ENCODE data around the gene RBM27. TPM values are rescaled to one million over a fixed set of nuclear protein-coding genes. Genes with fewer than 3 reads are reported as not detected.
"Not testable (repeated sequence)": the region's sequence is repeated elsewhere in the genome, so short reads cannot be mapped to it uniquely, and the experiment has no call there.

Gene RBM27
- total RNA-seq, 1 donor from 2014 or later, result 32.4 TPM

DNA sequence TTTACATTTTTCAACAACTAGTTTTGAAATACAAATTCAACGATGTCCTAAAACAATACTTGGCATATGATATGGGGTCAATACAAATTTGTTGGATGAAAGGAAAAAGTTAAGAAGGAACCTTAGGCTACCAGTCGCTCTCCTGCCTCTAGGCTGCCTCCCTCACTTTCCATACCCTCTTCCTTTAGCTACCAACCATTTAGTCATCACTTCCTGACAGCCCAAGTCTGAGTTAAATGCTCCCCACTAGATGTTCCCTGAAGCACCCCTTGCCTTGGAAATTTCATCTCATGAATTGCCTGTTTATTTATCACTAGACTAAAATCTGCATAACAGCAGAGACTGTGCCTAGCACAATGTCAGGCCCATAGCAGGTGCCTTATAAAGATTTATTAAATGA is 18.2 kb upstream of the RBM27 start:
- no peak for TF ChIP-seq POLR2A (IDR thresholded peaks at IDR 0.05)
- no peak for TF ChIP-seq POLR2AphosphoS5 (IDR thresholded peaks at IDR 0.05; ENCODE audit: insufficient read depth in 1 of 2, low read depth in 1 of 2)
- TF ChIP-seq, protein P1, sequence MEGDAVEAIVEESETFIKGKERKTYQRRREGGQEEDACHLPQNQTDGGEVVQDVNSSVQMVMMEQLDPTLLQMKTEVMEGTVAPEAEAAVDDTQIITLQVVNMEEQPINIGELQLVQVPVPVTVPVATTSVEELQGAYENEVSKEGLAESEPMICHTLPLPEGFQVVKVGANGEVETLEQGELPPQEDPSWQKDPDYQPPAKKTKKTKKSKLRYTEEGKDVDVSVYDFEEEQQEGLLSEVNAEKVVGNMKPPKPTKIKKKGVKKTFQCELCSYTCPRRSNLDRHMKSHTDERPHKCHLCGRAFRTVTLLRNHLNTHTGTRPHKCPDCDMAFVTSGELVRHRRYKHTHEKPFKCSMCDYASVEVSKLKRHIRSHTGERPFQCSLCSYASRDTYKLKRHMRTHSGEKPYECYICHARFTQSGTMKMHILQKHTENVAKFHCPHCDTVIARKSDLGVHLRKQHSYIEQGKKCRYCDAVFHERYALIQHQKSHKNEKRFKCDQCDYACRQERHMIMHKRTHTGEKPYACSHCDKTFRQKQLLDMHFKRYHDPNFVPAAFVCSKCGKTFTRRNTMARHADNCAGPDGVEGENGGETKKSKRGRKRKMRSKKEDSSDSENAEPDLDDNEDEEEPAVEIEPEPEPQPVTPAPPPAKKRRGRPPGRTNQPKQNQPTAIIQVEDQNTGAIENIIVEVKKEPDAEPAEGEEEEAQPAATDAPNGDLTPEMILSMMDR (IDR thresholded peaks at IDR 0.05), result no peak
- no peak for DNase-seq (ENCODE audit: extremely low spot score in 2 of 2)
- peaks cover 26% of the 10 kb centered on the region for H3K4me1 ChIP-seq
- H3K4me3 ChIP-seq, result no peak overlapping the region
- no peaks in the 10 kb centered on the region for H3K9me3 ChIP-seq
- no peak overlapping the region for H3K27ac ChIP-seq
- intact Hi-C loops (cut with DNase I), result no loop called here
- H3K36me3 ChIP-seq, result no peaks in the 10 kb centered on the region
- H3K27me3 ChIP-seq, result no peaks in the 10 kb centered on the region

DNA sequence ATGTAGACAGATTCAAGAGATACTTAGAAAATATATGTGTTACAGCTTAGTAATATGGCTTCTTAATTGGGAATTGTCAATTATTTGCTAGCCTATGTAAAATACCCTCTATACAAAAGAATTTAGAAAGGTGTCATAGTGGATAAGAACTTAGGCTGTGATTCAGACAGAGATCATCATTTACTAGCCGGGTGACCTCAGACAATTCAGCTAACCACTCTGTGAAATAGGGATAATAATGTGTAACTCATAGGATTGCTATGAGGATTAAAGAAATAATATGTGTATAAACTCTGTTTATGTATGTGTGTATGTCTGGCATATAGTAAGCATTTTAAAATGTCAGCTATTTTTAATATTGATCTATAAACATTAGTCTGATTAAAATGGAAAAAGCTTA is 15.0 kb upstream of the RBM27 start:
- no peaks in the 10 kb centered on the region for H3K36me3 ChIP-seq
- TF ChIP-seq, protein P1 (IDR thresholded peaks at IDR 0.05), result no peak
- TF ChIP-seq POLR2A (IDR thresholded peaks at IDR 0.05) (no peak), POLR2AphosphoS5 (IDR thresholded peaks at IDR 0.05; ENCODE audit: insufficient read depth in 1 of 2, low read depth in 1 of 2) (no peak)
- H3K4me1 ChIP-seq, result peaks cover 2% of the 10 kb centered on the region
- no peak for DNase-seq (ENCODE audit: extremely low spot score in 2 of 2)
- H3K27me3 ChIP-seq, result no peaks in the 10 kb centered on the region
- intact Hi-C loops (cut with DNase I), result no loop called here
- no peak overlapping the region for H3K27ac ChIP-seq
- H3K9me3 ChIP-seq, result no peaks in the 10 kb centered on the region
- no peak overlapping the region for H3K4me3 ChIP-seq

DNA sequence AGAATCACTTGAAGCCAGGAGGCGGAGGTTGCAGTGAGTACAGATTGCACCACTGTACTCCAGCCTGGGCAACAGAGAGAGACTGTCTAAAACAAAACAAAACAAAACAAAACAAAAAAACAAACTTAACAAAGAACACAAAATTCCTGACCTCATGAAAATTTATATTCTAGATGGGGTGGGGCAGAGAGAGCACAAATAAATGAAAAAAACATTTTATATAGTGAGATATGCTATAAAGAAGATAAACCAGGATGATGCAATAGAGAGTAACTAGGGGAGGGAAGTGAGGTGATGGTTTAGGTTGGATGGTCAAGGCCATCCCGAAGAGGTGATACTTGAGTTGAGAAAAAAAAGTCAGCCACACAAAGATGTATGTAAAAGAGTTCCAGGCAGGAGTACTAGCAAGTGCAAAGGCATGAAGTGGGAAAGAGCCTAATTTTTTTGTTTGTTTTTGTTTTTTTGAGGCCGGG is 10.8 kb upstream of the RBM27 start:
- intact Hi-C loops (cut with DNase I), result no loop called here
- TF ChIP-seq, protein P1 (IDR thresholded peaks at IDR 0.05), result no peak
- TF ChIP-seq POLR2AphosphoS5 (IDR thresholded peaks at IDR 0.05; ENCODE audit: insufficient read depth in 1 of 2, low read depth in 1 of 2), result no peak
- TF ChIP-seq POLR2A (IDR thresholded peaks at IDR 0.05), result no peak
- H3K4me3 ChIP-seq, result no peak overlapping the region
- no peaks in the 10 kb centered on the region for H3K36me3 ChIP-seq
- no peaks in the 10 kb centered on the region for H3K27me3 ChIP-seq
- H3K9me3 ChIP-seq, result no peaks in the 10 kb centered on the region
- no peak for DNase-seq (ENCODE audit: extremely low spot score in 2 of 2)
- H3K27ac ChIP-seq, result no peak overlapping the region
- H3K4me1 ChIP-seq, result no peaks in the 10 kb centered on the region

DNA sequence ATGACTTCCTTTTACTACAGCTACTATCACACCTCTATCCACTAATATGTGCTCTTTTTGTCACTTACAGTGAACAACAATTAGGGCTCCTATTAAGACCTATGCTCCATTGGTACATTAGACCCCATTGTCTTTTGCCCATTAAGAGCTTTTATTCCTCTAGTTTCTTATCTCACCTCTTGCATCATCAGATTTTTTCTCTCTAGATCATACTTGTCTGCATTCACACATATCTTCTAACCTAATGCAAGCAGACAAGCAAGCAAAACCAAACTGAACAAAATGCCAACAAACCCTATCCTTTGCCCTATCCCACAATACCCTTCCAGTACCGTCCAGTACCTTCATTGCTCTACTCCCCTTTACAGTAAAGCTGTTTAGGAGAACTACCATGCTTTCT is 10.1 kb upstream of the RBM27 start:
- Histone ChIP-seq H3K9me3 (no peaks in the 10 kb centered on the region), H3K27ac (no peak overlapping the region), H3K4me3 (no peak overlapping the region), H3K36me3 (no peaks in the 10 kb centered on the region), H3K4me1 (no peaks in the 10 kb centered on the region), H3K27me3 (no peaks in the 10 kb centered on the region)
- no peak for DNase-seq (ENCODE audit: extremely low spot score in 2 of 2)
- intact Hi-C loops (cut with DNase I), result no loop called here
- TF ChIP-seq POLR2AphosphoS5 (IDR thresholded peaks at IDR 0.05; ENCODE audit: insufficient read depth in 1 of 2, low read depth in 1 of 2) (no peak), POLR2A (IDR thresholded peaks at IDR 0.05) (no peak)
- TF ChIP-seq, protein P1 (IDR thresholded peaks at IDR 0.05), result no peak

DNA sequence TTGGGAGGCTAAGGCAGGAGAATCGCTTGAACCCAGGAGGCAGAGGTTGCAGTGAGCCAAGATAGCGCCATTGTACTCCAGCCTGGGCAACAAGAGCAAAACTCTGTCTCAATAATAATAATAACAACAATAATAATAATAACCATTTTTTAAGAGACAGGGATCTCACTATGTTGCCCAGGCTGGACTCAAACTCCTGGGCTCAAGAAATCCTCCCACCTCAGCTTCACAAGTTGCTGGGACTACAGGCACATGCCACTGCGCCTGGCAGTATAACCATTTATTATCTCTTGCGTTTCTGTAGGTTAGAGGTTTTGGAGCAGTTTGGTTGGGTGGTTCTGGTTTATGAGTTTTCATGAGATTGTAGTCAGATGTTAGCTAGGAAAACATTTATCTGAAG is 8.4 kb upstream of the RBM27 start:
- H3K4me1 ChIP-seq; H3K27me3 ChIP-seq; DNase-seq (ENCODE audit: extremely low spot score in 2 of 2); H3K27ac ChIP-seq; intact Hi-C loops (cut with DNase I); H3K9me3 ChIP-seq; H3K4me3 ChIP-seq; H3K36me3 ChIP-seq: not testable (repeated sequence)
